Activated B cell treated with CpG ODN at 0.5 μM for 24 hours (primary cell): Measurements from ENCODE around the gene KCNJ18. TPM values are rescaled to one million over a fixed set of nuclear protein-coding genes. Genes with fewer than 3 reads are reported as not detected.
"Not testable (repeated sequence)": the region's sequence is repeated elsewhere in the genome, so short reads cannot be mapped to it uniquely, and the experiment has no call there.

Experiments used
- ATAC-seq: fragments of 200-7000 bp; cut with Tn5 transposase; one replicate; pipeline ENCODE4 v1.10.0; 2021; ENCODE audit warnings: low read depth, mild to moderate bottlenecking, moderate library complexity
- CTCF ChIA-PET: fragments of 350-600 bp; sonication (Branson Sonifier 250); formaldehyde crosslinking; loops from one replicate; lab custom pipeline; 2021; ENCODE audit warnings: antibody characterized with exemption; lab: Charles Lee
- POLR2A ChIA-PET: fragments of 350-600 bp; sonication (Branson Sonifier 250); formaldehyde crosslinking; loops from one replicate; lab custom pipeline; 2021; ENCODE audit warnings: antibody characterized with exemption; lab: Charles Lee
- DNase-seq: peaks from one replicate; pipeline ENCODE4 v3.0.0; 2022
- H3K27ac Mint-ChIP-seq: one replicate; pipeline ENCODE4 v1.8.0; 2020; ENCODE audit warnings: mixed read lengths
- H3K27me3 Mint-ChIP-seq: one replicate; pipeline ENCODE4 v1.8.0; 2021; ENCODE audit warnings: mixed read lengths
- H3K36me3 Mint-ChIP-seq: one replicate; pipeline ENCODE4 v1.8.0; 2021; ENCODE audit warnings: low read depth, mixed read lengths
- H3K4me1 Mint-ChIP-seq: one replicate; pipeline ENCODE4 v1.8.0; 2021; ENCODE audit warnings: mixed read lengths
- H3K4me3 Mint-ChIP-seq: one replicate; pipeline ENCODE4 v1.8.0; 2020; ENCODE audit warnings: mild to moderate bottlenecking, mixed read lengths
- H3K9me3 Mint-ChIP-seq: one replicate; pipeline ENCODE4 v1.8.0; 2020; ENCODE audit warnings: mixed read lengths
- CTCF ChIP-seq: fragments of 200-600 bp; IDR thresholded peaks from one replicate; pipeline ENCODE4 v1.8.0; 2022; ENCODE audit warnings: antibody characterized with exemption, mild to moderate bottlenecking
- intact Hi-C: fragments of 100-400 bp; cut with micrococcal nuclease; formaldehyde crosslinking; loops from one replicate; pipeline ENCODE4 v1.15.1; 2024
- total RNA-seq: library from RNA; stranded (reverse); gene quantifications from 2 replicates; pipeline ENCODE4 v1.2.3, GENCODE V29; 2022

The KCNJ18 gene
- total RNA-seq, 1 donor from 2014 or later: not detected

- H3K27ac Mint-ChIP-seq, H3K9me3 Mint-ChIP-seq, H3K27me3 Mint-ChIP-seq, DNase-seq, POLR2A ChIA-PET, H3K4me3 Mint-ChIP-seq, H3K36me3 Mint-ChIP-seq, intact Hi-C loops, CTCF ChIA-PET, H3K4me1 Mint-ChIP-seq, ATAC-seq: not testable (repeated sequence)
Measured at GRCh38 chr17:21707711-21708611, 15.6 kb downstream of the KCNJ18 start.

GRCh38 chr17:21708612-21709535 is 16.6 kb downstream of the KCNJ18 start:
- intact Hi-C loops, POLR2A ChIA-PET: not testable (repeated sequence)

GRCh38 chr17:21709994-21710393 is 17.7 kb downstream of the KCNJ18 start:
- DNase-seq, intact Hi-C loops, H3K4me3 Mint-ChIP-seq, ATAC-seq, H3K4me1 Mint-ChIP-seq, H3K9me3 Mint-ChIP-seq, CTCF ChIA-PET, POLR2A ChIA-PET, H3K27me3 Mint-ChIP-seq, H3K36me3 Mint-ChIP-seq, H3K27ac Mint-ChIP-seq: not testable (repeated sequence)

More at GRCh38 chr17:21708612-21709535, 16.6 kb downstream of the KCNJ18 start:
- H3K4me3 Mint-ChIP-seq, DNase-seq, H3K27ac Mint-ChIP-seq, CTCF ChIA-PET, ATAC-seq, H3K9me3 Mint-ChIP-seq, H3K27me3 Mint-ChIP-seq, H3K4me1 Mint-ChIP-seq, H3K36me3 Mint-ChIP-seq: not testable (repeated sequence)

GRCh38 chr17:21710486-21710885 is 18.2 kb downstream of the KCNJ18 start:
- H3K27ac Mint-ChIP-seq, H3K36me3 Mint-ChIP-seq, intact Hi-C loops, H3K9me3 Mint-ChIP-seq, H3K4me3 Mint-ChIP-seq, ATAC-seq, POLR2A ChIA-PET, H3K27me3 Mint-ChIP-seq, CTCF ChIA-PET, DNase-seq, H3K4me1 Mint-ChIP-seq: not testable (repeated sequence)

- H3K9me3 Mint-ChIP-seq: no peaks in the 10 kb centered on the region
- POLR2A ChIA-PET: no interaction called here
- DNase-seq: no peak
- H3K36me3 Mint-ChIP-seq: no peaks in the 10 kb centered on the region
- intact Hi-C loops: no loop called here
- no peak for ATAC-seq
- H3K4me1 Mint-ChIP-seq: no peaks in the 10 kb centered on the region
- H3K27me3 Mint-ChIP-seq: no peaks in the 10 kb centered on the region
- H3K27ac Mint-ChIP-seq: no peak overlapping the region
- H3K4me3 Mint-ChIP-seq: no peak overlapping the region
- CTCF ChIA-PET: no interaction called here
- no peak for TF ChIP-seq CTCF
Measured at GRCh38 chr17:21711182-21711581, 18.9 kb downstream of the KCNJ18 start.

GRCh38 chr17:21713020-21713419 is 20.7 kb downstream of the KCNJ18 start:
- H3K36me3 Mint-ChIP-seq, H3K9me3 Mint-ChIP-seq, POLR2A ChIA-PET, H3K4me1 Mint-ChIP-seq, H3K27me3 Mint-ChIP-seq, H3K4me3 Mint-ChIP-seq, H3K27ac Mint-ChIP-seq, ATAC-seq, CTCF ChIA-PET, intact Hi-C loops, DNase-seq: not testable (repeated sequence)

- H3K27ac Mint-ChIP-seq, H3K4me3 Mint-ChIP-seq, H3K36me3 Mint-ChIP-seq, CTCF ChIA-PET, H3K9me3 Mint-ChIP-seq, intact Hi-C loops, POLR2A ChIA-PET, H3K27me3 Mint-ChIP-seq, DNase-seq, H3K4me1 Mint-ChIP-seq, ATAC-seq: not testable (repeated sequence)
Measured at GRCh38 chr17:21713631-21714030, 21.3 kb downstream of the KCNJ18 start.

GRCh38 chr17:21714676-21715075 is 22.4 kb downstream of the KCNJ18 start:
- ATAC-seq, H3K9me3 Mint-ChIP-seq, POLR2A ChIA-PET, H3K36me3 Mint-ChIP-seq, DNase-seq, CTCF ChIA-PET, H3K27ac Mint-ChIP-seq, H3K4me1 Mint-ChIP-seq, H3K4me3 Mint-ChIP-seq, intact Hi-C loops, H3K27me3 Mint-ChIP-seq: not testable (repeated sequence)

GRCh38 chr17:21715877-21716276 is 23.6 kb downstream of the KCNJ18 start:
- H3K9me3 Mint-ChIP-seq, CTCF ChIA-PET, POLR2A ChIA-PET, H3K27ac Mint-ChIP-seq, DNase-seq, H3K27me3 Mint-ChIP-seq, H3K4me3 Mint-ChIP-seq, H3K36me3 Mint-ChIP-seq, intact Hi-C loops, ATAC-seq, H3K4me1 Mint-ChIP-seq: not testable (repeated sequence)

GRCh38 chr17:21718971-21719370 is 26.6 kb downstream of the KCNJ18 start:
- H3K4me3 Mint-ChIP-seq, ATAC-seq, H3K27me3 Mint-ChIP-seq, POLR2A ChIA-PET, H3K9me3 Mint-ChIP-seq, H3K36me3 Mint-ChIP-seq, CTCF ChIA-PET, H3K27ac Mint-ChIP-seq, H3K4me1 Mint-ChIP-seq, DNase-seq, intact Hi-C loops: not testable (repeated sequence)
